Hepatocyte (in vitro differentiated cells): ENCODE data around the gene SNAP23. TPM values are rescaled to one million over a fixed set of nuclear protein-coding genes. Genes with fewer than 3 reads are reported as not detected.

Experiments
- DNase-seq: peaks from one replicate; pipeline ENCODE4 v3.0.0-alpha.2; 2016; ENCODE audit warnings: low spot score
- H2AFZ ChIP-seq: fragments of 200-600 bp; sonication (generic); 2 replicates; pipeline ENCODE4 v1.6.0; 2016; ENCODE audit warnings: antibody characterized with exemption, mild to moderate bottlenecking
- H3K27ac ChIP-seq: fragments of 200-600 bp; sonication (generic); 2 replicates; pipeline ENCODE4 v1.5.1; 2016; ENCODE audit warnings: mild to moderate bottlenecking
- H3K27me3 ChIP-seq: fragments of 200-600 bp; sonication (generic); 2 replicates; pipeline ENCODE4 v1.6.1; 2016
- H3K36me3 ChIP-seq: fragments of 200-600 bp; sonication (generic); replicated peaks from 2 replicates; pipeline ENCODE4 v1.5.1; 2016; ENCODE audit warnings: low read depth; ENCODE audit not compliant: insufficient read depth
- H3K4me1 ChIP-seq: fragments of 200-600 bp; sonication (generic); 2 replicates; pipeline ENCODE4 v1.5.1; 2016; ENCODE audit warnings: mild to moderate bottlenecking, moderate library complexity; ENCODE audit not compliant: insufficient read depth
- H3K4me2 ChIP-seq: fragments of 200-600 bp; sonication (generic); 2 replicates; pipeline ENCODE4 v1.6.0; 2016
- H3K4me3 ChIP-seq: fragments of 200-600 bp; sonication (generic); 2 replicates; pipeline ENCODE4 v1.5.1; 2016; ENCODE audit warnings: mild to moderate bottlenecking
- H3K79me2 ChIP-seq: fragments of 200-600 bp; sonication (generic); 2 replicates; pipeline ENCODE4 v1.6.0; 2017; ENCODE audit warnings: mild to moderate bottlenecking
- H3K9me2 ChIP-seq: fragments of 200-600 bp; sonication (generic); replicated peaks from 2 replicates; pipeline ENCODE4 v1.6.0; 2017; ENCODE audit warnings: mild to moderate bottlenecking; ENCODE audit not compliant: insufficient read depth
- H3K9me3 ChIP-seq: fragments of 200-600 bp; sonication (generic); 2 replicates; pipeline ENCODE4 v1.5.1; 2016; ENCODE audit warnings: low read depth, mild to moderate bottlenecking
- H4K20me1 ChIP-seq: fragments of 200-600 bp; sonication (generic); 2 replicates; pipeline ENCODE4 v1.6.0; 2016; ENCODE audit warnings: mild to moderate bottlenecking; ENCODE audit not compliant: insufficient read depth, poor library complexity, severe bottlenecking
- EZH2 ChIP-seq: fragments of 200-600 bp; sonication (generic); IDR thresholded peaks from 2 replicates; pipeline ENCODE4 v1.6.1; 2016; ENCODE audit warnings: antibody characterized with exemption, mild to moderate bottlenecking, borderline replicate concordance
- EZH2phosphoT487 ChIP-seq: fragments of 200-600 bp; sonication (generic); IDR thresholded peaks from one replicate; pipeline ENCODE4 v1.6.1; 2018; ENCODE audit warnings: antibody characterized with exemption, mild to moderate bottlenecking, low read depth, moderate library complexity; ENCODE audit not compliant: unreplicated experiment, severe bottlenecking
- WGBS: methylation state at CpG from one replicate; pipeline ENCODE4 v1.1.6; 2016; ENCODE audit warnings: low lambda C conversion rate; ENCODE audit errors: missing lambda C conversion rate; 5-methylcytosine and 5-hydroxymethylcytosine counted together
- polyA plus RNA-seq: library from polyadenylated mRNA; unstranded; fragments of >200 nt; fragmentation: Nextera tagmentation; extraction: Ambion mirVana; gene quantifications from 2 replicates; pipeline ENCODE4 v1.2.1, GENCODE V29; 2016
- total RNA-seq: library from RNA; depleted of rRNA; stranded (reverse); fragments of >200 nt; gene quantifications from 2 replicates; pipeline ENCODE4 v1.2.3, GENCODE V29; 2014
- TF ChIP-seq, protein P1 (sequence below): fragments of 200-600 bp; sonication (generic); IDR thresholded peaks from 2 replicates; pipeline ENCODE4 v1.5.1; 2016; ENCODE audit warnings: antibody characterized with exemption, mild to moderate bottlenecking; ENCODE audit not compliant: poor library complexity

The SNAP23 gene
- total and polyA plus RNA-seq, 2 experiments from 2014 or later: 82.7 to 123 TPM

DNA sequence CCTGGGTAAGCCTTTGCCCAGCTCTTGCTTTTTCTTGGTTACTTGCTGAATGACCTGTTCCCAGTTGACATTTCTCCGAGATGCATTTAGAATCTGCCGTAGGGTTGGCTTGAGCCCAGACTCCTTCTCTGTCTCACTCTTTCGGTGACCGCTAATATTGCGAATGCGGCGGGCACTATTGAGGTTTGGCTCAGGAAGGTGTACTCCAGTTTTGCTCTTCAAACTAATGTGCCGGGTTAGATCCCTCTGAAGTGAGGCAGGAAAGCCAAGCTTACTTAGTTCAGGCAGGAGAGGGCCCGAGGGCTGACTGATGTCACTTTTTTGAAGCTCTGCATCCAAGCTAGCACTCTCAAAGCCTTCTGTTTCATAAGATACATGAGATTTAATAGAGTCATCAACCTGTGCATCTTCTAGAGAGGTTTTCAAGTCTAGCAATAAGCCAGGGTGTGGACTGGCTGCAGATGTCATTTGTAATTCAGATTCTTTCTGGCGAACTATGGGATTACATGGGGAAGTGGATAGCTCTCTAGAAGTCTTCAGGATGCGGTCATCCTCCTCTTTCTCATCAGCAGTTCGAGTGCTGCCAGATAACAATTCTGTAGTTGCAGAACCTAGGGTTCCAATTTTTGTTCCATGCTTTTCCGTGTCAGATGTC is 45.5 kb upstream of the SNAP23 start:
- 95% methylated on average over 13 of the region's 13 CpGs for WGBS

DNA sequence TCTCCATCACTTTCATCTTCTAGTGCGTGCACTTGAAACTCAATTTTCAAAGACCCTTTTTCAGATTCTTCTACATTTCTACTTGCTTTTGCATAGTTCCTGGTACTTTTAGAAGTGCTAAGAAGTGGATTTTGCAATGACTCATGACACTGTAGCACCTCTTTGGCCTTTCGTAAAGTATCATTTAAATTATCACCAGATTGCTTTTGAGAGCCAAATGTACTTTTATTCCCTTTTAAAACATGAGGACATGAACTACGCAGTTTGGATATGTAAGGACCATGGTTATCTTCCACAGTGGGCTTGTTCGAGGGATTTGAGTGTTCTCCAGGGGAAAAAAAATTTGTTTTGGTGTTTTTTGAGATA is 45.0 kb upstream of the SNAP23 start:
- Histone ChIP-seq H3K27ac (no peak overlapping the region), H3K4me2 (no peak overlapping the region), H3K9me2 (no peaks in the 10 kb centered on the region), H3K27me3 (no peaks in the 10 kb centered on the region), H3K79me2 (peaks cover 11% of the 10 kb centered on the region), H4K20me1 (peaks cover 4% of the 10 kb centered on the region), H3K9me3 (no peaks in the 10 kb centered on the region), H3K4me3 (no peak overlapping the region), H3K4me1 (no peaks in the 10 kb centered on the region), H3K36me3 (no peaks in the 10 kb centered on the region), H2AFZ (no peak overlapping the region)
- WGBS: 95% methylated on average over 4 of the region's 4 CpGs
- no peak for DNase-seq
- TF ChIP-seq EZH2phosphoT487 (no peak), EZH2 (no peak)
- TF ChIP-seq, protein P1, sequence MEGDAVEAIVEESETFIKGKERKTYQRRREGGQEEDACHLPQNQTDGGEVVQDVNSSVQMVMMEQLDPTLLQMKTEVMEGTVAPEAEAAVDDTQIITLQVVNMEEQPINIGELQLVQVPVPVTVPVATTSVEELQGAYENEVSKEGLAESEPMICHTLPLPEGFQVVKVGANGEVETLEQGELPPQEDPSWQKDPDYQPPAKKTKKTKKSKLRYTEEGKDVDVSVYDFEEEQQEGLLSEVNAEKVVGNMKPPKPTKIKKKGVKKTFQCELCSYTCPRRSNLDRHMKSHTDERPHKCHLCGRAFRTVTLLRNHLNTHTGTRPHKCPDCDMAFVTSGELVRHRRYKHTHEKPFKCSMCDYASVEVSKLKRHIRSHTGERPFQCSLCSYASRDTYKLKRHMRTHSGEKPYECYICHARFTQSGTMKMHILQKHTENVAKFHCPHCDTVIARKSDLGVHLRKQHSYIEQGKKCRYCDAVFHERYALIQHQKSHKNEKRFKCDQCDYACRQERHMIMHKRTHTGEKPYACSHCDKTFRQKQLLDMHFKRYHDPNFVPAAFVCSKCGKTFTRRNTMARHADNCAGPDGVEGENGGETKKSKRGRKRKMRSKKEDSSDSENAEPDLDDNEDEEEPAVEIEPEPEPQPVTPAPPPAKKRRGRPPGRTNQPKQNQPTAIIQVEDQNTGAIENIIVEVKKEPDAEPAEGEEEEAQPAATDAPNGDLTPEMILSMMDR: no peak

More for the DNA sequence above, 45.5 kb upstream of the SNAP23 start:
- H3K9me3 ChIP-seq: no peaks in the 10 kb centered on the region
- H3K27me3 ChIP-seq: no peaks in the 10 kb centered on the region
- H3K36me3 ChIP-seq: no peaks in the 10 kb centered on the region
- peaks cover 11% of the 10 kb centered on the region for H3K79me2 ChIP-seq
- DNase-seq: no peak
- H3K4me2 ChIP-seq: no peak overlapping the region
- no peak for TF ChIP-seq EZH2phosphoT487
- TF ChIP-seq EZH2: no peak
- TF ChIP-seq, protein P1: no peak
- H3K4me3 ChIP-seq: no peak overlapping the region
- H4K20me1 ChIP-seq: peaks cover 4% of the 10 kb centered on the region
- H3K9me2 ChIP-seq: no peaks in the 10 kb centered on the region
- H3K4me1 ChIP-seq: no peaks in the 10 kb centered on the region
- no peak overlapping the region for H3K27ac ChIP-seq
- no peak overlapping the region for H2AFZ ChIP-seq

DNA sequence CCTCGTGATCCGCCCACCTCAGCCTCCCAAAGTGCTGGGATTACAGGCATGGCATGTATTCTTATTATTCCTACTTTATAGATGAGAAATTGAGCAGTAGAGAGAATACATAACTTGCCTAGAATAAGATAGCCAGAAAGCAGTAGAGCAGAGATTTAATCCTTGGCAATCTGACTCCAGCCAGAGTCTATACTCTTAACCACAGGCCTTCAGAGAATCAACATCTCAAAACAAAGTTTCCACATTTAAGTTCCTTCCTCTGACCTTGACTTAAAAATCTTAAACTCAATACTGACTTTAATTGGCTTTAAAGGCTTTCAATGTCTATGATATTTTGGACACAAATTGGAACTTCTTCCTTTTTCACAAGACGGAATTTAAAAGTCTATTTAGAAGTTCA is 41.6 kb upstream of the SNAP23 start:
- H3K9me2 ChIP-seq: no peaks in the 10 kb centered on the region
- 97% methylated on average over 3 of the region's 3 CpGs for WGBS
- no peaks in the 10 kb centered on the region for H3K9me3 ChIP-seq
- H3K4me1 ChIP-seq: peaks cover 6% of the 10 kb centered on the region
- H4K20me1 ChIP-seq: no peaks in the 10 kb centered on the region
- no peak overlapping the region for H3K4me3 ChIP-seq
- TF ChIP-seq EZH2phosphoT487 (no peak), EZH2 (no peak)
- TF ChIP-seq, protein P1: no peak
- DNase-seq: no peak
- H3K79me2 ChIP-seq: peaks cover 16% of the 10 kb centered on the region
- no peak overlapping the region for H2AFZ ChIP-seq
- no peaks in the 10 kb centered on the region for H3K36me3 ChIP-seq
- no peak overlapping the region for H3K27ac ChIP-seq
- H3K4me2 ChIP-seq: no peak overlapping the region
- H3K27me3 ChIP-seq: no peaks in the 10 kb centered on the region
